Activated B cell treated with CpG ODN at 0.5 μM for 24 hours (primary cell): ENCODE measurements around the gene SYNE1. TPM values are rescaled to one million over a fixed set of nuclear protein-coding genes. Genes with fewer than 3 reads are reported as not detected.

ENCODE experiments used
- ATAC-seq: fragments of 200-7000 bp; cut with Tn5 transposase; one replicate; pipeline ENCODE4 v1.10.0; 2021; ENCODE audit warnings: low read depth, mild to moderate bottlenecking, moderate library complexity
- CTCF ChIA-PET: fragments of 350-600 bp; sonication (Branson Sonifier 250); formaldehyde crosslinking; loops from one replicate; lab custom pipeline; 2021; ENCODE audit warnings: antibody characterized with exemption; lab: Charles Lee
- POLR2A ChIA-PET: fragments of 350-600 bp; sonication (Branson Sonifier 250); formaldehyde crosslinking; loops from one replicate; lab custom pipeline; 2021; ENCODE audit warnings: antibody characterized with exemption; lab: Charles Lee
- DNase-seq: peaks from one replicate; pipeline ENCODE4 v3.0.0; 2022
- H3K27ac Mint-ChIP-seq: one replicate; pipeline ENCODE4 v1.8.0; 2020; ENCODE audit warnings: mixed read lengths
- H3K27me3 Mint-ChIP-seq: one replicate; pipeline ENCODE4 v1.8.0; 2021; ENCODE audit warnings: mixed read lengths
- H3K36me3 Mint-ChIP-seq: one replicate; pipeline ENCODE4 v1.8.0; 2021; ENCODE audit warnings: low read depth, mixed read lengths
- H3K4me1 Mint-ChIP-seq: one replicate; pipeline ENCODE4 v1.8.0; 2021; ENCODE audit warnings: mixed read lengths
- H3K4me3 Mint-ChIP-seq: one replicate; pipeline ENCODE4 v1.8.0; 2020; ENCODE audit warnings: mild to moderate bottlenecking, mixed read lengths
- H3K9me3 Mint-ChIP-seq: one replicate; pipeline ENCODE4 v1.8.0; 2020; ENCODE audit warnings: mixed read lengths
- CTCF ChIP-seq: fragments of 200-600 bp; IDR thresholded peaks from one replicate; pipeline ENCODE4 v1.8.0; 2022; ENCODE audit warnings: antibody characterized with exemption, mild to moderate bottlenecking
- intact Hi-C: fragments of 100-400 bp; cut with micrococcal nuclease; formaldehyde crosslinking; loops from one replicate; pipeline ENCODE4 v1.15.1; 2024
- total RNA-seq: library from RNA; stranded (reverse); gene quantifications from 2 replicates; pipeline ENCODE4 v1.2.3, GENCODE V29; 2022

The SYNE1 gene
- total RNA-seq, 1 donor from 2014 or later, result 74.9 TPM

- peaks cover 7% of the 10 kb centered on the region for H3K4me1 Mint-ChIP-seq
- no peak for DNase-seq
- H3K9me3 Mint-ChIP-seq, result no peaks in the 10 kb centered on the region
- TF ChIP-seq CTCF, result no peak
- intact Hi-C loops, result no loop called here
- H3K27ac Mint-ChIP-seq, result no peak overlapping the region
- POLR2A ChIA-PET, result no interaction called here
- no peak overlapping the region for H3K4me3 Mint-ChIP-seq
- ATAC-seq, result no peak
- no peaks in the 10 kb centered on the region for H3K36me3 Mint-ChIP-seq
- peaks cover 2% of the 10 kb centered on the region for H3K27me3 Mint-ChIP-seq
- CTCF ChIA-PET, result no interaction called here
These were observed 179.1 kb downstream of the SYNE1 start for GRCh38 chr6:152457949-152458624.

GRCh38 chr6:152454003-152454402 lies 183.2 kb downstream of the SYNE1 start:
- H3K36me3 Mint-ChIP-seq, result no peaks in the 10 kb centered on the region
- ChIA-PET POLR2A (no interaction called here), CTCF (no interaction called here)
- DNase-seq (no peak), ATAC-seq (no peak)
- intact Hi-C loops, result no loop called here
- H3K4me1 Mint-ChIP-seq, result no peaks in the 10 kb centered on the region
- H3K9me3 Mint-ChIP-seq, result peaks cover 2% of the 10 kb centered on the region
- H3K27me3 Mint-ChIP-seq, result peaks cover 5% of the 10 kb centered on the region
- no peak overlapping the region for H3K27ac Mint-ChIP-seq
- no peak overlapping the region for H3K4me3 Mint-ChIP-seq
- TF ChIP-seq CTCF, result no peak

- H3K4me3 Mint-ChIP-seq, result no peak overlapping the region
- H3K27me3 Mint-ChIP-seq, result peaks cover 3% of the 10 kb centered on the region
- ChIA-PET POLR2A (no interaction called here), CTCF (no interaction called here)
- intact Hi-C loops, result no loop called here
- H3K27ac Mint-ChIP-seq, result no peak overlapping the region
- ATAC-seq (no peak), DNase-seq (no peak)
- H3K4me1 Mint-ChIP-seq, result no peaks in the 10 kb centered on the region
- H3K9me3 Mint-ChIP-seq, result peaks cover 2% of the 10 kb centered on the region
- no peak for TF ChIP-seq CTCF
- no peaks in the 10 kb centered on the region for H3K36me3 Mint-ChIP-seq
These were observed 183.7 kb downstream of the SYNE1 start for GRCh38 chr6:152453421-152453820.

DNA sequence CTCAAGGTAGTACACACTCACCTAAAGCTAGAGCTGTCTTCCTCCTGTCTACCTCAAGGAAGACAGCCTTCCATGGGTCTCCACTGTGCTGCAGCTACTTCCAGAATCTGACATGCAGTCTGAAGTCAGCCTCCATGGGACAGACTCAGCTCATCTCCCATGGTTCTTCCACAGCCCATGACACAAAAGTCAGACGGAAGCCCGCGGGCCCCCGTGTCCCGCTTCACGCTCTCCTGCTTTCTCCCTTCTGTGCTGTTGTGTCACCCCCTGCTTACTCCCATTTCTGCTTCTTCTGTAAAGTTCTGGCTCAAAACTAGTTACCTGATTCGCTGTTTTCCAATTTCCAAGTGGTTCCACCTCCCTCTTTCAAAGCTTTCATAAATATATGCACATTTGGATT lies 184.5 kb downstream of the SYNE1 start:
- ChIA-PET CTCF (no interaction called here), POLR2A (no interaction called here)
- Mint-ChIP-seq H3K36me3 (no peaks in the 10 kb centered on the region), H3K27ac (no peak overlapping the region), H3K4me1 (no peaks in the 10 kb centered on the region), H3K27me3 (peaks cover 3% of the 10 kb centered on the region), H3K9me3 (peaks cover 2% of the 10 kb centered on the region), H3K4me3 (no peak overlapping the region)
- no peak for TF ChIP-seq CTCF
- DNase-seq (no peak), ATAC-seq (no peak)
- intact Hi-C loops, result no loop called here

- ChIA-PET POLR2A (no interaction called here), CTCF (no interaction called here)
- no peaks in the 10 kb centered on the region for H3K4me1 Mint-ChIP-seq
- H3K27ac Mint-ChIP-seq, result no peak overlapping the region
- intact Hi-C loops, result no loop called here
- no peak for ATAC-seq
- H3K27me3 Mint-ChIP-seq, result peaks cover 3% of the 10 kb centered on the region
- no peak for DNase-seq
- H3K36me3 Mint-ChIP-seq, result no peaks in the 10 kb centered on the region
- H3K9me3 Mint-ChIP-seq, result peaks cover 2% of the 10 kb centered on the region
- H3K4me3 Mint-ChIP-seq, result no peak overlapping the region
- TF ChIP-seq CTCF, result no peak
These were observed 186.6 kb downstream of the SYNE1 start for GRCh38 chr6:152450519-152450918.
